Measurements from ENCODE around the gene EREG. TPM values are rescaled to one million over a fixed set of nuclear protein-coding genes. Genes with fewer than 3 reads are reported as not detected.

The EREG gene
- total RNA-seq, 1 donor from 2014 or later = 1.3 TPM

DNA sequence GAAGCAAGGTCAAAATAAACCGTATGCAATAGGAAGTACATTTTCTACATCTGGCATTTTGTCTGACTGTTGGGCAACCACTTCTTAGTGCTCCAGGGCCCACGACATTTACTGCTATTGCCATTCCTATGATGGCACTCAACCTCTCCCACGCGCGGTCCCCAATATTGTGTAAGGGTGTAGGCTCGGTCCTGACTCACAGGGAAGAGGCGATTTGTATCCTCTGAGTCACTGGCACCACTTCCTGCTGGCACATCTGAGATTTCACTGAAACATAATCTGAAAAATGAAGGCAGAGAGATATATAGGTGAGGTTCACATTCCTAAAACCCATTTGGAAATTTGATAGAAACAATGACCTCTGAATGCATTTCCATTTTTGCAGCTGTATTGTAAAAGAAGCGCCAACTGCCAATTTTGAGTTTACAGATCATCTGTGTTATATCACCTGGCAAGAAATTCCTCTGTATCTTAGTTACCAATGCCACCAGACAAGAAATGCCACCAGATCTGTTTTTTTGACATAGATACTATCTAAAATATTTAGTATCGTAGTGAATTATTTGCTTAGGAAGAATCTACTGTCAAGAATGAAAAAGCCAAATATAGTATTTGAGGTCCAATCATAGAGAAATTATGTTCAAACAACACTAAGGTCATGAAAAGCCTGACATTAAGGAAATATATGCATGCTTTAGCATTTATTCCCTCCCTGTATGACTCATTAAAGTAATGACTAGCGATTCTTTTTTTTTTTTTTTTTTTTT, 9.8 kb downstream of the EREG start:
- Mint-ChIP-seq H3K4me3 (ENCODE audit: unreplicated experiment) (no peak overlapping the region), H3K9me3 (ENCODE audit: unreplicated experiment) (peaks cover 6% of the 10 kb centered on the region), H3K36me3 (ENCODE audit: unreplicated experiment) (no peaks in the 10 kb centered on the region), H3K27ac (ENCODE audit: unreplicated experiment) (peak overlapping the region; percentile 78), H3K4me1 (ENCODE audit: unreplicated experiment) (peaks cover 27% of the 10 kb centered on the region), H3K27me3 (ENCODE audit: unreplicated experiment) (no peaks in the 10 kb centered on the region)
- TF ChIP-seq, protein P1, sequence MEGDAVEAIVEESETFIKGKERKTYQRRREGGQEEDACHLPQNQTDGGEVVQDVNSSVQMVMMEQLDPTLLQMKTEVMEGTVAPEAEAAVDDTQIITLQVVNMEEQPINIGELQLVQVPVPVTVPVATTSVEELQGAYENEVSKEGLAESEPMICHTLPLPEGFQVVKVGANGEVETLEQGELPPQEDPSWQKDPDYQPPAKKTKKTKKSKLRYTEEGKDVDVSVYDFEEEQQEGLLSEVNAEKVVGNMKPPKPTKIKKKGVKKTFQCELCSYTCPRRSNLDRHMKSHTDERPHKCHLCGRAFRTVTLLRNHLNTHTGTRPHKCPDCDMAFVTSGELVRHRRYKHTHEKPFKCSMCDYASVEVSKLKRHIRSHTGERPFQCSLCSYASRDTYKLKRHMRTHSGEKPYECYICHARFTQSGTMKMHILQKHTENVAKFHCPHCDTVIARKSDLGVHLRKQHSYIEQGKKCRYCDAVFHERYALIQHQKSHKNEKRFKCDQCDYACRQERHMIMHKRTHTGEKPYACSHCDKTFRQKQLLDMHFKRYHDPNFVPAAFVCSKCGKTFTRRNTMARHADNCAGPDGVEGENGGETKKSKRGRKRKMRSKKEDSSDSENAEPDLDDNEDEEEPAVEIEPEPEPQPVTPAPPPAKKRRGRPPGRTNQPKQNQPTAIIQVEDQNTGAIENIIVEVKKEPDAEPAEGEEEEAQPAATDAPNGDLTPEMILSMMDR (IDR thresholded peaks at IDR 0.05) = no peak
- no peak for DNase-seq (ENCODE audit: extremely low spot score, unreplicated experiment)

DNA sequence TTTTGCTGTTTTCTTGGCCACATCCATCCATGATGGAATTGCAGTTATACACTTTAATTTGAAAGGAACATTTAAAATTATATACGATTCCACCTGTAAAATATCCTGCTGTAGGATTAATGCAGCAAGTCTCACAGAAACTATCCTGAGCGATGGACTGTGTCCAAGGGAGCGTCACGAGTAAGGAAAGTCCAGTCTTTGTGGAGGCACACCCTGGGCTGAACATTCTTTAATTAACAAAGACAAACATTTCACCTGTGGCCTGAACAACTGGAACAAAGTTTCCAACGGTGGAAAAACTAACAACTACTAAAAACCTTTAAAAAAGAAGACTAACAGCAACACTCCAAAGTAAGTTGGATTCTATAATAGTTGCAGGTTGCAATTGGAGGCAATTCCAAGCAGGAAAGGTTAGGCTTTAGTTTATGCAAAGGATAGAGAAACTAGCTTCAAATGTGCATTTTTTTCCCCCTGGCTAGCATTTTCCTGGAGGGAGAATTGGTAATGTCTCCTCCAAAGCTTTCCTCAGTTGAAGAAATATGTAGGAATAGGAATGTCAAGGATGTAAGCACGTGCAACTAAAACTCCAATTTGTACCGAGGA, 11.0 kb downstream of the EREG start:
- Mint-ChIP-seq H3K27me3 (ENCODE audit: unreplicated experiment) (no peaks in the 10 kb centered on the region), H3K27ac (ENCODE audit: unreplicated experiment) (no peak overlapping the region), H3K36me3 (ENCODE audit: unreplicated experiment) (no peaks in the 10 kb centered on the region), H3K9me3 (ENCODE audit: unreplicated experiment) (peaks cover 6% of the 10 kb centered on the region), H3K4me3 (ENCODE audit: unreplicated experiment) (no peak overlapping the region), H3K4me1 (ENCODE audit: unreplicated experiment) (peaks cover 27% of the 10 kb centered on the region)
- TF ChIP-seq, protein P1 (IDR thresholded peaks at IDR 0.05) = no peak
- no peak for DNase-seq (ENCODE audit: extremely low spot score, unreplicated experiment)

DNA sequence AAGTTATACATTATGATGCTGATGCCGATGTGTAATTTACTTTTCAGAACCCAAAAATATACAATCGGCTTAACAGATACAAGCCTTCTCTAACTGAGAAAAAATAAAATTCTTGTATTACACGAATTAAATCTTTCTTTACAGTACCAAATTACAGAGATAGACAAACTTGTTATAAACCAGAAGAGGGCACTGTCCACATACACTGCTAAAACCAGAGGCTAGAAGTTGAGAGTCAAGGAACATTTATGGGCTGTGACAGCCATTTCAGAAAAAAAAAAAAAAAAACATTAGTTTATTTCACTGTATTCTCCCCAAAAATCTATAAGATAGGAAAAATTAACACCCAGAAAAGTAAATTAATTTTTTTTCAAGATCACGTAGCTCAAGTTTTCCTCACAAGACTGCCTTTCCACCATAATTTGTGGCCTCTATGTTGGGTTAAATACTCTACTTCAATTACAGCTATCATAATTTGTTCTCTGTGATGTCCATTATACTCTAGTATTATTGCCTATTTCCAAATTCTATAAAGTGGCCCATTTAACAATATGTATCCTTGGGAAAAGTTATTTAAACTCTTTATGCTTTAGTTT, 12.0 kb downstream of the EREG start:
- no peak for DNase-seq (ENCODE audit: extremely low spot score, unreplicated experiment)
- Mint-ChIP-seq H3K4me1 (ENCODE audit: unreplicated experiment) (peaks cover 24% of the 10 kb centered on the region), H3K9me3 (ENCODE audit: unreplicated experiment) (peaks cover 6% of the 10 kb centered on the region), H3K27me3 (ENCODE audit: unreplicated experiment) (no peaks in the 10 kb centered on the region), H3K27ac (ENCODE audit: unreplicated experiment) (no peak overlapping the region), H3K36me3 (ENCODE audit: unreplicated experiment) (no peaks in the 10 kb centered on the region), H3K4me3 (ENCODE audit: unreplicated experiment) (no peak overlapping the region)
- TF ChIP-seq, protein P1 (IDR thresholded peaks at IDR 0.05) = peak; percentile 75

DNA sequence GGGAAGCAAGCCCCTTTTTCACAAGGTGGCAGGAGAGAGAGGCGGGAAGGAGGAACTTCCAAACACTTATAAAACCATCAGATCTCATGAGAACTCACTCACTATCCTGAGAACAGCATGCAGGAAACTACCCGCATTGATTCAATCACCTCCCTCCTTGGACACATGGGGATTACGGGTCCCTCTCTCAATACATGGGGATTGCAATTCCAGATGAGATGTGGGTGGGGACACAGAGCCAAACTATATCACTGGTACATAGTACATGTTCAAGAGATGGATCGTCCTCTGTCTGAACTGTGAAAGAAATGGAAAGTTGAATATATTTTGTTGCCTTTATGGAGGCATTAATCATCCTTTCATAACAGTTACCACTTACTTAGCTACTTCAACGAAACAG, 12.8 kb downstream of the EREG start:
- no peaks in the 10 kb centered on the region for H3K36me3 Mint-ChIP-seq (ENCODE audit: unreplicated experiment)

More for the DNA sequence above, 12.8 kb downstream of the EREG start:
- no peak for DNase-seq (ENCODE audit: extremely low spot score, unreplicated experiment)
- peaks cover 24% of the 10 kb centered on the region for H3K4me1 Mint-ChIP-seq (ENCODE audit: unreplicated experiment)
- no peak overlapping the region for H3K4me3 Mint-ChIP-seq (ENCODE audit: unreplicated experiment)
- peaks cover 6% of the 10 kb centered on the region for H3K9me3 Mint-ChIP-seq (ENCODE audit: unreplicated experiment)
- peaks cover 3% of the 10 kb centered on the region for H3K27me3 Mint-ChIP-seq (ENCODE audit: unreplicated experiment)
- TF ChIP-seq, protein P1 (IDR thresholded peaks at IDR 0.05) = no peak
- no peak overlapping the region for H3K27ac Mint-ChIP-seq (ENCODE audit: unreplicated experiment)

Measured in osteocyte (in vitro differentiated cells).